Measurements from ENCODE around the gene TBC1D16. TPM values are rescaled to one million over a fixed set of nuclear protein-coding genes. Genes with fewer than 3 reads are reported as not detected.

TBC1D16 gene
- total and polyA plus RNA-seq, 8 donors: 4.9 to 31.4 (median 19.7) TPM

DNA sequence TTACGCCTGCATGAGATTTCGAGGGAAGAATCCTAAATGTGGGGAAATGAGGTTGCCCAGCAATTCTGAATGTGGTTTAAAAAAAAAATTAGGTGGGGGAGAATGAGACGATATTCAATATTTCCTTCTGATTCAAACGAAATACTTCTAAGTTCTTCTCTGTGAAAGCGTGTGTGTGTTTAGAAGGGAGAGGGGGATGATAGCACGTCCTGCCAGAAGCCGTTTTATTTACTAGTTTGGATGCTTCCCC lies 47.8 kb downstream of the TBC1D16 start:
- DNase-seq (peak in 1 of 6 donors; percentile 43), ATAC-seq (no peak), FAIRE-seq (no peak)
- Histone ChIP-seq H3K36me3 (no peaks in the 10 kb centered on the region), H3K4me1 (peaks cover 9 to 47% (median 25%) of the 10 kb centered on the region in 3 donors), H3K27ac (peak overlapping the region in 1 of 4 donors; percentile 0), H3K9me3 (no peaks in the 10 kb centered on the region), H3K27me3 (no peaks in the 10 kb centered on the region), H3K4me3 (no peak overlapping the region)
- no peak for TF ChIP-seq CTCF (IDR thresholded peaks at IDR 0.05)
- WGBS, 2 donors: 65 to 70% methylated on average over 7 of the region's 7 CpGs
- intact Hi-C loops (cut with DNase I): loop anchor here in 1 of 3 donors (10.0 kb wide), 1 partner anchor 183 kb away; no protein-coding TSS in a partner anchor

DNA sequence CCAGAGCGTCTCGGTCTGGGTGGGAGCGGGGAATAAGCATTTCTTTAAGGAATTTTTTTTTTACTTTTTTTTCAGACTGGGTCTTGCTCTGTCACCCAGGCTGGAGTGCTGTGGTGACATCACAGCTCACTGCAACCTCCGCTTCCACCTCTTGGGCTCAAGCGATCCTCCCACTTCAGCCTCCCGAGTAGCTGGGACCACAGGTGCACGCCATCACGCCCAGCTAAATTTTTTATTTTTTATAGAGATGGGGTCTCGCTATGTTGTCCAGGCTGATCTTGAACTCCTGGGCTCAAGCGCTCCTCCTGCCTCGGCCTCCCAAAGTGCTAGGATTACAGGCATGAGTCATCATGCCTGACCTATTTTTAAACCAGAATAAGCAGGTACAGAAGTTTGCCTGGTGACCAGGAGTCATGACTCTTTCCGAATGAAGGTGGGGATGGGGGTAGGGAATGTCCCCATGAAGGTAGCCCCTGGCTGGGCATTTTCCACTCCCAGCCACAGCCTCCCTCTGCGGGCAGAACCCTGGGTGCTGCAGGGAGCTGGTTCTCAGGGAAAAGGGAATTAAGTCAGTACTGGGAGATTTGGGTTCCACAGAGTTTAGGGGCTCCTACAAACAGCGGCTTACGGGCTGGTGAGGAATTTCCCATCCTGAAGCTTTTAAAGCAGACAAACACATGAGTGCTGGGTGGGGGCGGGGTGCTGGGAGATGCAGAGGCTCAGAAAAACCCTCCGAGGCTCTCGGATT lies 48.3 kb downstream of the TBC1D16 start:
- Histone ChIP-seq H3K4me3 (no peak overlapping the region), H3K36me3 (no peaks in the 10 kb centered on the region), H3K4me1 (peaks cover 4 to 42% (median 20%) of the 10 kb centered on the region in 3 donors), H3K27ac (peak overlapping the region in 1 of 4 donors; percentile 0), H3K9me3 (no peaks in the 10 kb centered on the region), H3K27me3 (no peaks in the 10 kb centered on the region)
- intact Hi-C loops (cut with DNase I): loop anchor here in 1 of 3 donors (10.0 kb wide), 1 partner anchor 183 kb away; no protein-coding TSS in a partner anchor
- peak in 3 of 6 donors; percentile 15 to 49 (median 18) for DNase-seq
- ATAC-seq: no peak
- TF ChIP-seq CTCF (IDR thresholded peaks at IDR 0.05): no peak
- WGBS, 2 donors: 88 to 89% methylated on average over 18 of the region's 18 CpGs
- no peak for FAIRE-seq

GRCh38 chr17:79986411-79987186 lies 49.1 kb downstream of the TBC1D16 start:
- intact Hi-C loops (cut with DNase I): loop anchor here in 1 of 3 donors (10.0 kb wide), 1 partner anchor 182 kb away; no protein-coding TSS in a partner anchor
- Histone ChIP-seq H3K9me3 (no peaks in the 10 kb centered on the region), H3K27me3 (no peaks in the 10 kb centered on the region), H3K4me1 (peaks cover 0 to 35% (median 14%) of the 10 kb centered on the region in 3 donors), H3K4me3 (no peak overlapping the region), H3K36me3 (no peaks in the 10 kb centered on the region), H3K27ac (no peak overlapping the region)
- TF ChIP-seq CTCF (IDR thresholded peaks at IDR 0.05): no peak
- peak in 1 of 4 donors; percentile 12 for ATAC-seq
- DNase-seq: peak in 3 of 6 donors; percentile 36 to 60 (median 48)
- 58 to 62% methylated on average over 29 of the region's 29 CpGs for WGBS, 2 donors
- FAIRE-seq: no peak

DNA sequence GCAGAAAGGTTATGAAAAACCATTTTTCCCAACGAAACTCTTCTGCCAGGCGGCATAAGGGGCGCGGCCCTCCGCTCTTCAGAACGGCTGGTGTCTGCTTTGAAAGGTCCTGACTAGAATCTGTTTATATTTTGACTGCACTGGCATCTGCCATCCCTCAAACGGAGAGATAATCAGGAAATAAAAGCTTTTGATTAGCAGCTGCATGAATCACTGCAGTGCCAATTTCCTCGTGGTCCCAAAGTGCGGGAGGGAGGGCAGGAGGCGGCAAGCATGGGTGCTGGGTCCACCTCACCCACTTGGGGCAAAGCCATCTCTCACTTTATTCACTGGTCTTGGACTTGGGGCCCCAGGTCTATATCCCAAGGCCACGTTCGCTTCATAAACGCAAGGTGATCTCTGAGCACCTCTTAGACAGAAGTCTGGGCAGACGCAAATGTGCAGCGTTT lies 49.7 kb downstream of the TBC1D16 start:
- Histone ChIP-seq H3K4me1 (peaks cover 0 to 31% (median 14%) of the 10 kb centered on the region in 3 donors), H3K9me3 (no peaks in the 10 kb centered on the region), H3K36me3 (no peaks in the 10 kb centered on the region), H3K4me3 (no peak overlapping the region), H3K27ac (no peak overlapping the region), H3K27me3 (no peaks in the 10 kb centered on the region)
- DNase-seq: peak in 2 of 6 donors; percentile 13 to 29
- FAIRE-seq: no peak
- ATAC-seq: no peak
- 83% methylated on average over 15 of the region's 15 CpGs for WGBS, 2 donors
- no peak for TF ChIP-seq CTCF (IDR thresholded peaks at IDR 0.05)
- intact Hi-C loops (cut with DNase I): loop anchor here in 1 of 3 donors (10.0 kb wide), 1 partner anchor 181 kb away; no protein-coding TSS in a partner anchor

All from pancreas (tissue), 10 donors.